Measurements from ENCODE around the gene HTR2C.

GRCh38 chrX:114798907-114799306 lies 215.0 kb downstream of the HTR2C start:
- TF ChIP-seq CTCF (conservative IDR thresholded peaks at IDR 0.05; ENCODE audit: low read depth in 2 of 2) (no peak), JUNB (IDR thresholded peaks at IDR 0.05; ENCODE audit: unreplicated experiment) (no peak), POLR2AphosphoS5 (IDR thresholded peaks at IDR 0.05; ENCODE audit: low read depth) (no peak), EZH2phosphoT487 (IDR thresholded peaks at IDR 0.05; ENCODE audit: unreplicated experiment) (no peak), ZNF331 (CRISPR knock-in tag; IDR thresholded peaks at IDR 0.05; ENCODE audit: low read depth) (no peak), CREB1 (CRISPR knock-in tag; IDR thresholded peaks at IDR 0.05; ENCODE audit: low read depth) (no peak), ZNF114 (CRISPR knock-in tag; IDR thresholded peaks at IDR 0.05) (no peak), EZH2 (IDR thresholded peaks at IDR 0.05; ENCODE audit: low read depth, unreplicated experiment) (no peak), ETS1 (IDR thresholded peaks at IDR 0.05) (no peak)
